22Rv1 (cell line): ENCODE measurements around the gene DCLK3.

ENCODE experiments used
- ZFX ChIP-seq: fragments of 450-650 bp; IDR thresholded peaks from 2 replicates; pipeline ENCODE4 v1.6.1; 2017; ENCODE audit warnings: antibody characterized with exemption, borderline replicate concordance
- TF ChIP-seq, protein P1 (sequence below): fragments of 450-650 bp; IDR thresholded peaks from 2 replicates; pipeline ENCODE4 v1.5.1; 2017; ENCODE audit warnings: mild to moderate bottlenecking

DNA sequence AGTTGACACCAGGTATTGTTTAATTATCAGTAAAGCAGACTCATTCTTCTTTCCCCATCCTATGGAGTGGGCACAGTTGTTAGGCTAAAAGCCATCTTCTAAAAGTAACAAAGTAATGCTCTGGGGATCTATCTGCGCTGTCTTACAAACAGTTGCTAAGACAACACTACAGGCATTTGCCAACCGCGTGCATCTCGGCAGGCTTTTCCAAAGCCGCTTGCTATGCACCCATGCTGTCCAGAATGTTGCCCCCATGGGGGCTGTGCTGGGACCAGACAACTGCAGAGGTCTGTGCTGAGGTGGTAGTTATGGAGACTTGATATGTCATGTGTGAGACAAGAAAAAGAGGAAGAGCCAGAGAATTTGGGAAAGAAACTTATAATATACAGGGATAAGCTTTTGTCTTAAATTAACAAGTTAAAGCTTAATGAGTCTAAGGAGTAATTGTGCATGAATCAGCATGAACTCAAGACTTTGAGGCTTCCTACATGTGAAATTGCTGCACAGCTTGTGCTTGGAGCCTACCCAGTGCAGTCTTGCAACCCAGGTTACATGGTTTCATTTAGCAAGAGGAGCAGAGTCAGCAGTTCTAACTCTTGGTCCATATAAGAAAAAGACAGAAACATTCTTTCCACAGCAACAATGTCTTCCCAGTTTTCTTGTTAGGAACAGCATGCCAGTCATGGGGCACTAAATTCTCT is 38.9 kb upstream of the DCLK3 start:
- TF ChIP-seq, protein P1, sequence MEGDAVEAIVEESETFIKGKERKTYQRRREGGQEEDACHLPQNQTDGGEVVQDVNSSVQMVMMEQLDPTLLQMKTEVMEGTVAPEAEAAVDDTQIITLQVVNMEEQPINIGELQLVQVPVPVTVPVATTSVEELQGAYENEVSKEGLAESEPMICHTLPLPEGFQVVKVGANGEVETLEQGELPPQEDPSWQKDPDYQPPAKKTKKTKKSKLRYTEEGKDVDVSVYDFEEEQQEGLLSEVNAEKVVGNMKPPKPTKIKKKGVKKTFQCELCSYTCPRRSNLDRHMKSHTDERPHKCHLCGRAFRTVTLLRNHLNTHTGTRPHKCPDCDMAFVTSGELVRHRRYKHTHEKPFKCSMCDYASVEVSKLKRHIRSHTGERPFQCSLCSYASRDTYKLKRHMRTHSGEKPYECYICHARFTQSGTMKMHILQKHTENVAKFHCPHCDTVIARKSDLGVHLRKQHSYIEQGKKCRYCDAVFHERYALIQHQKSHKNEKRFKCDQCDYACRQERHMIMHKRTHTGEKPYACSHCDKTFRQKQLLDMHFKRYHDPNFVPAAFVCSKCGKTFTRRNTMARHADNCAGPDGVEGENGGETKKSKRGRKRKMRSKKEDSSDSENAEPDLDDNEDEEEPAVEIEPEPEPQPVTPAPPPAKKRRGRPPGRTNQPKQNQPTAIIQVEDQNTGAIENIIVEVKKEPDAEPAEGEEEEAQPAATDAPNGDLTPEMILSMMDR, result no peak
- TF ChIP-seq ZFX, result no peak
